Neural crest cell (in vitro differentiated cells): ENCODE results near the gene AIM2. TPM values are rescaled to one million over a fixed set of nuclear protein-coding genes. Genes with fewer than 3 reads are reported as not detected.
A peak's percentile ranks its signal among the peaks of the same experiment; 100 is the strongest.

Experiments
- DNase-seq: peaks from one replicate; pipeline ENCODE4 v3.0.0; 2021; ENCODE audit warnings: low read depth, mixed read lengths, low spot score
- H3K27ac Mint-ChIP-seq: one replicate; pipeline ENCODE4 v1.8.0; 2021; ENCODE audit warnings: mild to moderate bottlenecking, mixed read lengths; ENCODE audit not compliant: unreplicated experiment
- H3K27me3 Mint-ChIP-seq: 2 replicates; pipeline ENCODE4 v1.8.0; 2021; ENCODE audit warnings: low read depth, mild to moderate bottlenecking, mixed read lengths
- H3K36me3 Mint-ChIP-seq: 2 replicates; pipeline ENCODE4 v1.8.0; 2021; ENCODE audit warnings: low read depth, mild to moderate bottlenecking, mixed read lengths
- H3K4me1 Mint-ChIP-seq: 2 replicates; pipeline ENCODE4 v1.8.0; 2021; ENCODE audit warnings: mixed read lengths
- H3K4me3 Mint-ChIP-seq: one replicate; pipeline ENCODE4 v1.8.0; 2021; ENCODE audit warnings: mild to moderate bottlenecking, mixed read lengths
- H3K9me3 Mint-ChIP-seq: 2 replicates; pipeline ENCODE4 v1.8.0; 2021; ENCODE audit warnings: mixed read lengths
- CTCF ChIP-seq: fragments of 200-600 bp; sonication (generic); conservative IDR thresholded peaks from 2 replicates; pipeline ENCODE4 v1.5.0; 2021; ENCODE audit warnings: antibody characterized with exemption, mild to moderate bottlenecking
- total RNA-seq: library from RNA; stranded (reverse); gene quantifications from 2 replicates; pipeline ENCODE4 v1.2.1, GENCODE V29; 2021

Gene AIM2
- total RNA-seq, 1 donor from 2014 or later = 5.7 TPM

- Mint-ChIP-seq H3K36me3 (no peaks in the 10 kb centered on the region), H3K27me3 (no peaks in the 10 kb centered on the region), H3K4me1 (no peaks in the 10 kb centered on the region), H3K4me3 (no peak overlapping the region), H3K9me3 (peaks cover 3% of the 10 kb centered on the region), H3K27ac (no peak overlapping the region)
- no peak for TF ChIP-seq CTCF
- DNase-seq = no peak
Observed at GRCh38 chr1:159084867-159085266, 8.3 kb upstream of the AIM2 start.

- H3K4me1 Mint-ChIP-seq = no peaks in the 10 kb centered on the region
- no peaks in the 10 kb centered on the region for H3K27me3 Mint-ChIP-seq
- H3K27ac Mint-ChIP-seq = no peak overlapping the region
- peaks cover 2% of the 10 kb centered on the region for H3K9me3 Mint-ChIP-seq
- no peak overlapping the region for H3K4me3 Mint-ChIP-seq
- no peak for DNase-seq
- no peaks in the 10 kb centered on the region for H3K36me3 Mint-ChIP-seq
- no peak for TF ChIP-seq CTCF
Observed at GRCh38 chr1:159084152-159084551, 7.6 kb upstream of the AIM2 start.

GRCh38 chr1:159083013-159083412 lies 6.4 kb upstream of the AIM2 start:
- H3K27ac Mint-ChIP-seq = peak overlapping the region; percentile 45
- H3K4me1 Mint-ChIP-seq = no peaks in the 10 kb centered on the region
- no peaks in the 10 kb centered on the region for H3K9me3 Mint-ChIP-seq
- no peaks in the 10 kb centered on the region for H3K36me3 Mint-ChIP-seq
- no peak for TF ChIP-seq CTCF
- DNase-seq = no peak
- H3K4me3 Mint-ChIP-seq = no peak overlapping the region
- H3K27me3 Mint-ChIP-seq = no peaks in the 10 kb centered on the region

GRCh38 chr1:159081626-159082025 lies 5.1 kb upstream of the AIM2 start:
- DNase-seq = no peak
- Mint-ChIP-seq H3K4me3 (no peak overlapping the region), H3K9me3 (no peaks in the 10 kb centered on the region), H3K27me3 (no peaks in the 10 kb centered on the region), H3K36me3 (no peaks in the 10 kb centered on the region), H3K27ac (no peak overlapping the region), H3K4me1 (no peaks in the 10 kb centered on the region)
- no peak for TF ChIP-seq CTCF

- Mint-ChIP-seq H3K27me3 (no peaks in the 10 kb centered on the region), H3K9me3 (no peaks in the 10 kb centered on the region), H3K4me3 (no peak overlapping the region), H3K4me1 (no peaks in the 10 kb centered on the region), H3K27ac (no peak overlapping the region), H3K36me3 (no peaks in the 10 kb centered on the region)
- no peak for TF ChIP-seq CTCF
- DNase-seq = no peak
Observed at GRCh38 chr1:159079525-159079924, 3.0 kb upstream of the AIM2 start.
